ENCODE results near the gene SERP2. TPM values are rescaled to one million over a fixed set of nuclear protein-coding genes. Genes with fewer than 3 reads are reported as not detected.

Gene SERP2
- total and polyA plus RNA-seq, 2 of the 8 experiments (the other 6 are each of a cell fraction or from before 2014, with no cell fraction given): 2.0 to 2.3 TPM

GRCh38 chr13:44333950-44334655 lies 39.5 kb upstream of the SERP2 start:
- H2BK5ac ChIP-seq (ENCODE audit: low read depth, low read length): no peak overlapping the region
- no peak overlapping the region for H3K4ac ChIP-seq (replicated peaks; ENCODE audit: insufficient read length, low read depth, low read length)
- no peak overlapping the region for H2BK12ac ChIP-seq (ENCODE audit: low read depth, low read length)
- POLR2A ChIA-PET (ENCODE audit: partially characterized antibody): no interaction called here
- no peak overlapping the region for H3K9ac ChIP-seq (replicated peaks in 1 of 4; ENCODE audit: extremely low read depth in 1 of 4, low read depth in 3 of 4, low read length in 3 of 4)
- H2AK5ac ChIP-seq (ENCODE audit: low read depth, low read length): no peak overlapping the region
- H3K79me1 ChIP-seq (ENCODE audit: low read depth, low read length): no peaks in the 10 kb centered on the region
- no peak overlapping the region for H4K5ac ChIP-seq (ENCODE audit: insufficient read length, low read depth, low read length)
- WGBS, 2 experiments (ENCODE audit: extremely low coverage in 1 of 2, insufficient coverage in 1 of 2, insufficient read length in 1 of 2, insufficient replicate concordance in 2 of 2, low coverage in 1 of 2, low lambda C conversion rate in 2 of 2, missing lambda C conversion rate in 1 of 2): 83% methylated on average over 5 of the region's 5 CpGs; no CpG with 5 or more reads in 1 of the 2 experiments
- H3K27ac ChIP-seq (ENCODE audit: low read depth, low read length): no peak overlapping the region
- no peak overlapping the region for H2BK20ac ChIP-seq (ENCODE audit: low read length)
- no peak overlapping the region for H3K14ac ChIP-seq (ENCODE audit: insufficient read length)
- no peak overlapping the region for H4K8ac ChIP-seq (ENCODE audit: extremely low read depth, insufficient read depth, low read length)
- H3K4me3 ChIP-seq (ENCODE audit: extremely low read depth in 1 of 4, insufficient read depth in 2 of 4, low read depth in 3 of 4, low read length in 4 of 4): no peak overlapping the region
- H3K23ac ChIP-seq (ENCODE audit: insufficient read length): no peak overlapping the region
- H3K4me2 ChIP-seq (ENCODE audit: insufficient read depth in 1 of 2, low read depth in 2 of 2, low read length in 2 of 2): no peak overlapping the region
- H3K9me3 ChIP-seq (ENCODE audit: insufficient read depth in 2 of 2, low read depth in 1 of 2, low read length in 1 of 2): no peaks in the 10 kb centered on the region
- H3K4me1 ChIP-seq (replicated peaks in 1 of 4; ENCODE audit: control insufficient read depth in 3 of 4, insufficient read depth in 4 of 4, low read length in 3 of 4): no peaks in the 10 kb centered on the region; a peak in 2 of 7 replicates
- H3K56ac ChIP-seq (replicated peaks; ENCODE audit: insufficient read length, low read depth, low read length): no peak overlapping the region
- CTCF ChIA-PET (ENCODE audit: partially characterized antibody): interaction anchor here (1.9 kb wide), 1 partner anchor 26 kb away, joined by 5 read pairs; no protein-coding TSS in a partner anchor
- no peaks in the 10 kb centered on the region for H4K20me1 ChIP-seq (replicated peaks in 1 of 2; ENCODE audit: control insufficient read depth in 1 of 2, insufficient read depth in 2 of 2, low read length in 2 of 2)
- H3K79me2 ChIP-seq (ENCODE audit: control insufficient read depth in 1 of 2, insufficient read depth in 2 of 2, low read length in 2 of 2): no peaks in the 10 kb centered on the region
- DNase-seq (ENCODE audit: low read depth in 1 of 2, low spot score in 2 of 2) (no peak), FAIRE-seq (no peak)
- no peak overlapping the region for H2BK120ac ChIP-seq (replicated peaks; ENCODE audit: low read depth, low read length)
- H2BK15ac ChIP-seq (ENCODE audit: low read length): no peak overlapping the region
- no peak overlapping the region for H2AFZ ChIP-seq (ENCODE audit: low read length)
- no peaks in the 10 kb centered on the region for H3K27me3 ChIP-seq (replicated peaks in 1 of 4; ENCODE audit: control insufficient read depth in 3 of 4, extremely low read depth in 1 of 4, insufficient read depth in 3 of 4, low read length in 3 of 4)
- no peak overlapping the region for H4K91ac ChIP-seq (replicated peaks; ENCODE audit: insufficient read length, low read length)
- H3K23me2 ChIP-seq (ENCODE audit: low read depth, low read length): no peaks in the 10 kb centered on the region
- H3K36me3 ChIP-seq (ENCODE audit: control insufficient read depth in 2 of 4, insufficient read depth in 4 of 4, low read length in 3 of 4): no peaks in the 10 kb centered on the region
- H3K18ac ChIP-seq (ENCODE audit: extremely low read depth, low read length): no peak overlapping the region
- TF ChIP-seq EP300 (IDR thresholded peaks at IDR 0.05; ENCODE audit: borderline replicate concordance in 1 of 2, low read depth in 2 of 2, low read length in 2 of 2) (no peak), CBX8 (IDR thresholded peaks at IDR 0.05; ENCODE audit: borderline replicate concordance, low read depth, low read length) (no peak), HDAC2 (IDR thresholded peaks at IDR 0.05; ENCODE audit: borderline replicate concordance in 1 of 2, low read depth in 2 of 2, low read length in 2 of 2) (no peak), BCL11A (IDR thresholded peaks at IDR 0.05; ENCODE audit: low read depth in 2 of 2, low read length in 2 of 2) (no peak), TBP (IDR thresholded peaks at IDR 0.05; ENCODE audit: low read depth, low read length) (no peak)
